GM18873 (cell line): ENCODE results near the gene RBP3.

Experiments used
- ATAC-seq: cut with Tn5 transposase; IDR thresholded peaks from one replicate; pipeline ENCODE4 v1.9.1; 2021; ENCODE audit warnings: mild to moderate bottlenecking, moderate library complexity, moderate number of reproducible peaks; ENCODE audit not compliant: unreplicated experiment, low FRiP score

RBP3 gene

GRCh38 chr10:47354165-47354564 lies 6.0 kb downstream of the RBP3 start:
- ATAC-seq, result no peak

- ATAC-seq, result no peak
Observed at GRCh38 chr10:47354900-47355299, 6.7 kb downstream of the RBP3 start.

GRCh38 chr10:47356708-47357107 lies 8.5 kb downstream of the RBP3 start:
- no peak for ATAC-seq

- ATAC-seq, result no peak
Observed at GRCh38 chr10:47357131-47357582, 9.0 kb downstream of the RBP3 start.

- ATAC-seq, result no peak
Observed at GRCh38 chr10:47357911-47358310, 9.7 kb downstream of the RBP3 start.

GRCh38 chr10:47358457-47358856 lies 10.3 kb downstream of the RBP3 start:
- no peak for ATAC-seq

- ATAC-seq, result no peak
Observed at GRCh38 chr10:47359101-47359500, 10.9 kb downstream of the RBP3 start.

- no peak for ATAC-seq
Observed at GRCh38 chr10:47359626-47360418, 11.7 kb downstream of the RBP3 start.

- no peak for ATAC-seq
Observed at GRCh38 chr10:47360419-47361040, 12.4 kb downstream of the RBP3 start.

- no peak for ATAC-seq
Observed at GRCh38 chr10:47361293-47361692, 13.1 kb downstream of the RBP3 start.

- no peak for ATAC-seq
Observed at GRCh38 chr10:47362199-47362598, 14.0 kb downstream of the RBP3 start.

- ATAC-seq, result no peak
Observed at GRCh38 chr10:47363781-47364180, 15.6 kb downstream of the RBP3 start.

GRCh38 chr10:47364366-47364765 lies 16.2 kb downstream of the RBP3 start:
- no peak for ATAC-seq

- ATAC-seq, result no peak
Observed at GRCh38 chr10:47364911-47365310, 16.7 kb downstream of the RBP3 start.

GRCh38 chr10:47365431-47366180 lies 17.4 kb downstream of the RBP3 start:
- no peak for ATAC-seq

GRCh38 chr10:47366181-47366631 lies 18.0 kb downstream of the RBP3 start:
- no peak for ATAC-seq

GRCh38 chr10:47366731-47367460 lies 18.7 kb downstream of the RBP3 start:
- no peak for ATAC-seq

GRCh38 chr10:47367646-47368045 lies 19.5 kb downstream of the RBP3 start:
- ATAC-seq, result no peak

- no peak for ATAC-seq
Observed at GRCh38 chr10:47368431-47369180, 20.4 kb downstream of the RBP3 start.
